Lung (tissue), 12 donors: ENCODE data around the gene VSTM2B. TPM values are rescaled to one million over a fixed set of nuclear protein-coding genes. Genes with fewer than 3 reads are reported as not detected.

Experiments
- ATAC-seq: fragments of 200-7000 bp; cut with Tn5 transposase; one replicate; pipeline ENCODE4 v1.9.1; 2020; ENCODE audit warnings: moderate number of reproducible peaks; ENCODE audit not compliant: insufficient read depth, low FRiP score
- DNase-seq, 3 donors: peaks; one replicate each; pipeline ENCODE4 v3.0.0-alpha.2; 2013 to 2017
- H3K27ac ChIP-seq, 2 donors: one replicate each; pipeline ENCODE4 v1.5.1; 2013; ENCODE audit warnings: mild to moderate bottlenecking in 2 of 2, moderate library complexity in 2 of 2, control low read depth in 1 of 2, inconsistent platforms in 1 of 2, low read depth in 1 of 2, low read length in 1 of 2
- H3K27me3 ChIP-seq, 3 donors: one replicate each; pipeline ENCODE4 v1.5.1; 2013; ENCODE audit warnings: low read length in 2 of 3; ENCODE audit not compliant: control insufficient read depth in 3 of 3, insufficient read depth in 3 of 3
- H3K36me3 ChIP-seq, 4 donors: one replicate each; pipeline ENCODE4 v1.5.1; 2013; ENCODE audit warnings: low read length in 4 of 4, mild to moderate bottlenecking in 1 of 4, moderate library complexity in 1 of 4; ENCODE audit not compliant: control insufficient read depth in 4 of 4, insufficient read depth in 4 of 4
- H3K4me1 ChIP-seq, 5 donors: one replicate each; pipeline ENCODE4 v1.5.1; 2013; ENCODE audit warnings: low read length in 5 of 5, mild to moderate bottlenecking in 2 of 5, moderate library complexity in 1 of 5; ENCODE audit not compliant: control insufficient read depth in 5 of 5, insufficient read depth in 5 of 5
- H3K4me3 ChIP-seq: one replicate; pipeline ENCODE4 v1.5.1; 2013; ENCODE audit warnings: mild to moderate bottlenecking, control low read depth, moderate library complexity
- H3K9ac ChIP-seq, 2 donors: one replicate each; pipeline ENCODE4 v1.5.1; 2013; ENCODE audit warnings: low read length in 2 of 2, control low read depth in 1 of 2; ENCODE audit not compliant: insufficient read depth in 1 of 2
- H3K9me3 ChIP-seq, 4 donors: one replicate each; pipeline ENCODE4 v1.5.1; 2013; ENCODE audit warnings: low read length in 3 of 4, mild to moderate bottlenecking in 1 of 4, moderate library complexity in 1 of 4; ENCODE audit not compliant: control insufficient read depth in 4 of 4, insufficient read depth in 3 of 4
- WGBS, 2 donors: extraction: QIAGEN DNeasy Blood & Tissue Kit; methylation state at CpG; one replicate each; pipeline ENCODE4 v1.1.7; 2013; 5-methylcytosine and 5-hydroxymethylcytosine counted together
- polyA plus RNA-seq, 2 donors: library from polyadenylated mRNA; stranded (reverse); fragments of 200-250 nt; gene quantifications; one replicate each; pipeline ENCODE4 v1.2.1, GENCODE V29; 2013
- total RNA-seq, 2 donors: library from RNA; depleted of rRNA in 1 of 2; stranded (reverse); fragments of >200 nt in 1 of 2; gene quantifications; one replicate each; pipeline ENCODE4 v1.2.1, GENCODE V29; 2014 to 2021
- TF ChIP-seq, protein P1 (sequence below): IDR thresholded peaks from 2 replicates; pipeline ENCODE4 v1.5.1; 2012; ENCODE audit warnings: mild to moderate bottlenecking; ENCODE audit errors: control extremely low read depth, extremely low read depth
- donor health status: control.
- donor health status: control.
- donor health status: Bipolar disorder and iron deficiency.
- donor health status: healthy.
- donor health status: DM: yes; HTN: yes; CAD: no.

Gene VSTM2B
- total and polyA plus RNA-seq, 4 donors, result not detected

DNA sequence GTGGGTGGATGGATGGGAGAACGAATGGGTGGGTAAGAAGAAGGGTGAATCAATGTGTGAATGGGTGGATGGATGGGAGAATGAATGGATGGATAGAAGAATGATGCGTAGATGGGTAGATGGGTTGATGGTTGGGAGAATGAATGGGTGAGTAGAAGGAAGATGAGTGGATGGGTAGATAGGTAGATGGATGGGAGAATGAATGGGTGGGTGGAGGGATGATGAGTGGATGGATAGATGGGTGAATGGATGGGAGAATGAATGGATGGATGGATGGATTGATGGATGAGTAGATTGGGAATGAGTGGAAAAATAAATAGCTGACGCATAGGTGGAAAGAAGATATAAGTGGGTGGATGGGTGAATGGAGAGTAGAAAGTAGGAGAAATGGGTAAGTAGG is 16.5 kb downstream of the VSTM2B start:
- ATAC-seq (no peak), DNase-seq (no peak)
- Histone ChIP-seq H3K36me3 (no peaks in the 10 kb centered on the region), H3K9ac (no peak overlapping the region), H3K27me3 (peaks cover 0 to 4% (median 3%) of the 10 kb centered on the region in 3 donors), H3K4me3 (no peak overlapping the region), H3K9me3 (peaks cover 0 to 23% (median 0%) of the 10 kb centered on the region in 4 donors), H3K27ac (no peak overlapping the region), H3K4me1 (no peaks in the 10 kb centered on the region)
- WGBS, 2 donors, result 61 to 70% methylated on average over 3 of the region's 3 CpGs
- TF ChIP-seq, protein P1, sequence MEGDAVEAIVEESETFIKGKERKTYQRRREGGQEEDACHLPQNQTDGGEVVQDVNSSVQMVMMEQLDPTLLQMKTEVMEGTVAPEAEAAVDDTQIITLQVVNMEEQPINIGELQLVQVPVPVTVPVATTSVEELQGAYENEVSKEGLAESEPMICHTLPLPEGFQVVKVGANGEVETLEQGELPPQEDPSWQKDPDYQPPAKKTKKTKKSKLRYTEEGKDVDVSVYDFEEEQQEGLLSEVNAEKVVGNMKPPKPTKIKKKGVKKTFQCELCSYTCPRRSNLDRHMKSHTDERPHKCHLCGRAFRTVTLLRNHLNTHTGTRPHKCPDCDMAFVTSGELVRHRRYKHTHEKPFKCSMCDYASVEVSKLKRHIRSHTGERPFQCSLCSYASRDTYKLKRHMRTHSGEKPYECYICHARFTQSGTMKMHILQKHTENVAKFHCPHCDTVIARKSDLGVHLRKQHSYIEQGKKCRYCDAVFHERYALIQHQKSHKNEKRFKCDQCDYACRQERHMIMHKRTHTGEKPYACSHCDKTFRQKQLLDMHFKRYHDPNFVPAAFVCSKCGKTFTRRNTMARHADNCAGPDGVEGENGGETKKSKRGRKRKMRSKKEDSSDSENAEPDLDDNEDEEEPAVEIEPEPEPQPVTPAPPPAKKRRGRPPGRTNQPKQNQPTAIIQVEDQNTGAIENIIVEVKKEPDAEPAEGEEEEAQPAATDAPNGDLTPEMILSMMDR, result no peak

DNA sequence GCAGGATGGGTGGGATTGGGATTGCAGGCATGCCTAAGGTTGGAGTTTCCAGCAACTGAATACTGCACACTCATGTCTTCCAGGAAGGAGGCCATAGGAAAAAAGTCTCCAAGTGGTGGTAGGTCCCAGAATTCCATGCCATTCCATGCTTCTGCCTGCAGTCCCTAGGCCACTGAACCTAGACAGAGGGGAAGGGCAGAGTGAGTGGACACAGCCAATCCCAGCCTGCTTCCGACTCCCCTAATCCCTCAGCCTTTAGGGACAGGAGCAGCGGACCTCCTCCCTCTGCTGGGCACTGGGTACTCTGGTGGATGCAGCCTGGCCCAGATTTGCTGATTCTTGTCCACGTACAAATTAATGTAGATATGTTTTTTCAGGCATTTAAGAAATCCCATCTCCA is 17.0 kb downstream of the VSTM2B start:
- ATAC-seq (no peak), DNase-seq (no peak)
- H3K4me1 ChIP-seq, result no peaks in the 10 kb centered on the region
- TF ChIP-seq, protein P1, result no peak
- H3K27me3 ChIP-seq, result peaks cover 0 to 4% (median 3%) of the 10 kb centered on the region in 3 donors
- H3K9ac ChIP-seq, result no peak overlapping the region
- peaks cover 0 to 21% (median 0%) of the 10 kb centered on the region in 4 donors for H3K9me3 ChIP-seq
- no peaks in the 10 kb centered on the region for H3K36me3 ChIP-seq
- no peak overlapping the region for H3K27ac ChIP-seq
- H3K4me3 ChIP-seq, result no peak overlapping the region
- WGBS, 2 donors, result 73 to 76% methylated on average over 3 of the region's 3 CpGs

DNA sequence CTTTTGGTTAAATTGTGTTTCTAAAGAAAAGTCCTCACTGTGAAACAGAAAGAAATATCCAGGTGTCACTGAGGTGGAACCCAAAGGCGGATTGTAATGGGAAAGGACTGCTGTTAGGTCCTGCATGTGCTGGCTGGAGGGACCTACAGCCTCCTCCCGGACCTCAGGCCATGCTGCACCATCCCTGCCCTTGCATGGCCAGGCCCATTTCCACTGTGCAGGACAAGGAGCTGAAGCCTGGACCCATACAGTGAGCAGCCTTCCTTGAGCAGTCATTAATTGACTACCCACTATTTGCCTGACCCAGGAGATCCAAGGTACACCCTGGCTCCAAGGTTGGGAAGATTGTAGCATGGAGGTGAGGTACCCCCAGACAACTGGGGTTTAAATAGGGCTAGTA is 17.6 kb downstream of the VSTM2B start:
- 59 to 60% methylated on average over 2 of the region's 2 CpGs for WGBS, 2 donors
- H3K36me3 ChIP-seq, result no peaks in the 10 kb centered on the region
- H3K9me3 ChIP-seq, result peaks cover 0 to 19% (median 0%) of the 10 kb centered on the region in 4 donors
- TF ChIP-seq, protein P1, result no peak
- no peak for ATAC-seq
- peaks cover 0 to 4% (median 0%) of the 10 kb centered on the region in 3 donors for H3K27me3 ChIP-seq
- no peak overlapping the region for H3K4me3 ChIP-seq
- DNase-seq, result no peak
- no peak overlapping the region for H3K9ac ChIP-seq
- H3K4me1 ChIP-seq, result no peaks in the 10 kb centered on the region
- H3K27ac ChIP-seq, result no peak overlapping the region
